Keratinocyte (primary cell): ENCODE measurements around the gene PIGM.

Experiments
- EZH2 ChIP-seq: IDR thresholded peaks from one replicate; pipeline ENCODE4 v1.6.1; 2012; ENCODE audit warnings: inconsistent platforms, mild to moderate bottlenecking, low read length, moderate library complexity
- TF ChIP-seq, protein P1 (sequence below), 3 experiments: IDR thresholded peaks in 1 of 3; conservative IDR thresholded peaks in 1 of 3; optimal IDR thresholded peaks in 1 of 3; 2 replicates in 2 of 3; 3 replicates in 1 of 3; pipeline versions ENCODE3 to v1.5.1; 2011; ENCODE audit warnings: low read length in 3 of 3, mild to moderate bottlenecking in 3 of 3, moderate library complexity in 2 of 3, control low read depth in 1 of 3, inconsistent platforms in 1 of 3; ENCODE audit not compliant: insufficient read depth in 2 of 3; ENCODE audit errors: extremely low read depth in 1 of 3

DNA sequence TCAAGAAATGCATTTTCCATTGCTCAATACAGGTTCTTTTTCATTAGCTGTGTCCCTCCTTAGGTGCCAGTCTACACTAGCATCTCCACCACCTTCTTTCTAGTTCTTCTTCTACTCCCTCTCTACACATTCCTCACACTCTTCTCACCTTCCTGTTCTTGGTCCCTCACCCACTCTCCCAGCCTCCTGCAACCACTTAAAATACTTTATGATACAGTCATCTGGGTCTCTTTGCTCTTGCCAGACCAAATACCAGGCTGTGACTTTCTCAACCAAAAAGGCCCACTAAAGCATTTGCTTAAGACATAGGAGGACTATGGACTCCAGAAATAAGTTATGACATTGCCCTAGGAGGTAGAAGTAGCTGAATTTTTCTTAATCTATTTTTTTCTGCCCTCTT lies 35.1 kb downstream of the PIGM start:
- TF ChIP-seq, protein P1, sequence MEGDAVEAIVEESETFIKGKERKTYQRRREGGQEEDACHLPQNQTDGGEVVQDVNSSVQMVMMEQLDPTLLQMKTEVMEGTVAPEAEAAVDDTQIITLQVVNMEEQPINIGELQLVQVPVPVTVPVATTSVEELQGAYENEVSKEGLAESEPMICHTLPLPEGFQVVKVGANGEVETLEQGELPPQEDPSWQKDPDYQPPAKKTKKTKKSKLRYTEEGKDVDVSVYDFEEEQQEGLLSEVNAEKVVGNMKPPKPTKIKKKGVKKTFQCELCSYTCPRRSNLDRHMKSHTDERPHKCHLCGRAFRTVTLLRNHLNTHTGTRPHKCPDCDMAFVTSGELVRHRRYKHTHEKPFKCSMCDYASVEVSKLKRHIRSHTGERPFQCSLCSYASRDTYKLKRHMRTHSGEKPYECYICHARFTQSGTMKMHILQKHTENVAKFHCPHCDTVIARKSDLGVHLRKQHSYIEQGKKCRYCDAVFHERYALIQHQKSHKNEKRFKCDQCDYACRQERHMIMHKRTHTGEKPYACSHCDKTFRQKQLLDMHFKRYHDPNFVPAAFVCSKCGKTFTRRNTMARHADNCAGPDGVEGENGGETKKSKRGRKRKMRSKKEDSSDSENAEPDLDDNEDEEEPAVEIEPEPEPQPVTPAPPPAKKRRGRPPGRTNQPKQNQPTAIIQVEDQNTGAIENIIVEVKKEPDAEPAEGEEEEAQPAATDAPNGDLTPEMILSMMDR (optimal IDR thresholded peaks at IDR 0.05 in 1 of 3, IDR thresholded peaks at IDR 0.05 in 1 of 3, conservative IDR thresholded peaks at IDR 0.05 in 1 of 3; ENCODE audit: extremely low read depth in 1 of 3, insufficient read depth in 2 of 3, low read length in 3 of 3) = no peak
- no peak for TF ChIP-seq EZH2
